Stromal cell of bone marrow (primary cell): ENCODE data around the gene PHLDA1.
A peak's percentile ranks its signal among the peaks of the same experiment; 100 is the strongest.

ENCODE experiments used
- DNase-seq: peaks from one replicate; pipeline ENCODE4 v3.0.0-alpha.2; 2012; ENCODE audit warnings: low read depth

PHLDA1 gene

GRCh38 chr12:76037130-76038103 lies 5.8 kb upstream of the PHLDA1 start:
- no peak for DNase-seq

GRCh38 chr12:76035045-76035444 lies 3.5 kb upstream of the PHLDA1 start:
- no peak for DNase-seq

GRCh38 chr12:76033081-76034011 lies 1.8 kb upstream of the PHLDA1 start:
- no peak for DNase-seq

DNA sequence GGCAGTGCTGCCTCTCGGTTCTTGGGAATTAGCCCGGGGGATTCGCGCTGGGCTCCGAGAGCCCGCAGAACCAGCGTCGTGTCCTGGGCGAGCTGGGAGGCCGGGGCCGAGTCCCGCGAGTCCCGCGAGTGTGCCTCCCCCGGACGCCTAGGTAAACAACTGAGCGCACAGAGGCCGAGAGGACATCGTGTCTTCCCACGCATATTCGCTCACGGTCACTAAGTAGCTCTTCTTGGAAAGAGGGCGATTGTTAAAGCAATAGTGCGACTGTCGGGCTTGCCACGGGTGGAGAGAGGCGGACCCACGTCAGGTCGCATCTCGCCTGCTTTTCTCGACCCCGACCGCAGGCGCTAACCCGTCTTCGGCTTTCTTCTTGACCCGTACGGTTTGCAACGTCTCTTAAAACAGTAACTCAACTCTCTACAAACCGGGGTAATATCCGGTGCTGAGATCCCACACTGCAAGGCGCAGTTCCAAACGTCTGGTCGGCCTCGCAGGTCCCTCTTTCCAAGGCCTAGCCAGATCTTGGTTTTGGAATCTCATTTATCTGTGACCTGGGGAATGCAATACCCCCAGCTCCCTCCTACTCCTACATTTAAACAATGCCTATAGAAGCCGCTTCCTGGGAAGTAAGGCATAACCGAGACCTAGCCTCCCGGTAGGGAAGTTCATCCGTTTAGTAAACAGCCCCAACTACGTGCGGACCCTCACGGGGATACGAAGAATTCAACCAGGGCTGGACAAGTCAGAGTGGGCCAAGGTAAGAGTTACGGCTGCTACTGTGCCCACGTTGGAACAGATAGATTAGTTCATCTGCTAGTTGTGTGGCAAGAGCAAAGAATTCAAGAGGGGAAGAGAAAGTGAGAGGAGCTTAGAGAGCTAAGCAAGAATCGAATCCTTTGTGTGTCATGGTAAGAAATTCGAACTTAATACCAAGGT lies 736 bp upstream of the PHLDA1 start:
- DNase-seq: no peak

DNA sequence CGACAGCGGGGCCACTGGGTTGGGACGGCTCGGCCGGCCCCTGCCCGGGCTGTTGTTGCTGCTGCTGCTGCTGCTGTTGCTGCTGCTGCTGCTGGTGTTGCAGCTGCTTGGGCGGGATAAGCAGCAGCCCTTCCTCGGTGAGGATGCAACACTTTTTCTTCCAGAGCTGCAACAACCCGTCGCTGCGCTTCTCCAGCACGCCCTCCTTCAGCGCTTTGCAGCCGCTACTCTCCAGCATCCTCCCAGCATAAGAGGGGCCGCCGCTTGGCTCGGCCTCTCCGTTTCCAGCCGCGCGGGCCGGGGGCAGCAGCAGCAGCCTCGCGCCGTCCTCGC lies 529 bp downstream of the PHLDA1 start:
- no peak for DNase-seq

DNA sequence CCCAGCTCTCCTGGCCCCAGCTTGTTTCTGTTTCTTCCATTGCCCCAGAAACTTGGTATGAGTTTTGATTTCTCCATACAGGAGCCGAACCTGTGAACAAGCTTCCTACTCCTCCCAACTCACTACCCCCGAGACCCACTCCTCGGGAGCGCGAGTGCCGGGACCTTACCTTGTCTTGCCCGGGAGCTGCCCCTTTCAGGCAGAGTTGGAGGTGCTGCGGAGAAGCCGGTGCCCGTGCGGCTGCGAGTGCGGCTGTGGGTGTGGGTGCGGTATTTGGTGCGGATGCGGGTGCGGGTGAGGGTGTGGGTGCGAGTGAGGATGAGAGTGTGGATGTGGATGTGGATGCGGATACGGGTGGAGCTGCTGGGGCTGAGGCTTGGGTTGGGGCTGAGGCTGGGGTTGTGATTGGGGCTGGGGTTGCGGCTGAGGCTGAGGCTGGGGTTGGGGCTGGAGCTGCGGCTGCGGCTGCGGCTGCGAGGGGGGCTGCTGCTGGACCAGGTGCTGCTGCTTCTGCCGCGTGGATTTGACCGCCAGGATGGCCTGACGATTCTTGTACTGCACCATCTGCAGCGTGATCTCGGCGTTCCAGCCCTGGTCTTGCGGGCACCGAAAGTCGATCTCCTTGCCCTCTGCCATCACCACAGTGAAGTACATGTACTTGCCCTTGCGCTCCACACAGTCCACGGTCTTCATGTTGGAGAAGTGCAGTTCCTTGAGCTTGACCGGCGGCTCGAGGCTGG lies 1.1 kb downstream of the PHLDA1 start:
- no peak for DNase-seq

DNA sequence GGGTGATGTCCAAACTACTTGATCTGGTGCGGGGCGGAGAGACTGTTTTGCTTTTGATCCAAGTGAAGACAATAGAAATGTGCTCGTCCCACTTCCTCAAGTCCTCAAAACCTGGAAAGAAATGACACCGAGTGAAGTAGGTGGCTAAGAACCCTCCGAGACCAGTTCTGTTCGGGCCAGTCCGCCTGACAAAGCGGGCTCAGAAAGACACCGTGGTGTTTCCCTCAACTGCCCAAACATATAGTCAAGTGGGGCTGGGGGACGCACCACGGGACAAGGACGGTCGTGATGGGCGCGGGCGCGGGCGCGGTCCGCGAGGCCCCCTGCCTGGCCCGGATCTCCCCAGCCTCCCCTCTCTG lies 1.6 kb downstream of the PHLDA1 start:
- DNase-seq: no peak

DNA sequence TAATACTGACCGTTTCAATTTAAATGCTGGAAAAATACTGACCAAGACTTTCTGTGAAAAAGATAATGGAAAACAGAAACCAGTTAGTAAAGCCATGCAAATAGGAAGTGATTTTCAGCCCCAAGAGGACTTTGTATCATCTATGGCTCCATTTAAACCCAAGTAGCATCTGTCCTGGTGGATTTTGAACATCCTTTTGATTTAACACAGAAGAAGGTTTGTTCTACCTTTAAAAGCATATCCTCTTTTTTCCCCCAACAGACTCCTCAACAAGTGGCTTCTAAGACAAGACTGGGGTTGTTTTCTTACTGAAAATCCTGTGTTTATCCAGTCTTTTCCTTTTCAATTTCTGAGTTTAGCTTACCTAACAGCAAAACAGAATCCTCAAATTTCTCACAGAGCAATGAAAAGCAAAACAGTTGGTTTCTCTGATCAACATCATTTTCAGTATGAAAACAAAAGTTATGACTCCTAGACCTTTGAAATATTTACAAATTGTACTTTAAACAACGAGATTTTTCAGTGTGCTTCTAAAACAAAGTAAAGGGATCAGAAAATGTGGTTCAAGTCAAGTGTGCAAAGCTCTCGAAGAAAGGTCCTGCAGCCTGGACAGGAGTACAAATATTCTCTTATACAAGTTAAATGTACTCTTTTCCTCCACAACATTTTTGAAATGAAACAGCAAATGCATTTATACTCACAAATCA lies 2.9 kb downstream of the PHLDA1 start:
- no peak for DNase-seq

DNA sequence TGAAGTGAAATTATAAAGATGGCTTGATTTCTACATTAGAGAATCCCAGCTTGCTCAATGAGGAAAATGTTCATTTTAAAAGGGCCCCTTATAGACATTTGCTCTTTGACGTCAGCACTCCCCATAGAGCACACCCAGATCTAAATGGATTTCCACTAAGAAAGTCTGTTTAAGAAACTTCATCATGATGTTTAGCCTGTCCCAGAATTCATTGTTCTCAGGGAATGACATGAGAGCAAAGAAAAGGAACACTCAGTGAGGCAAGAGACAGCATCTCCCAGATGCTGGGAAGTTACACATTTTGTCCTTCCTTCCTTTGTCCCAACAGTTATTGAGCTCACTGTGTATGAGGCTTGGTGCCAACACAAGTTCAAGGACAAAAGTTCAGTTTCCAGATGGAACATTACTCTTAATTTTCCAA lies 4.9 kb downstream of the PHLDA1 start:
- DNase-seq: no peak

DNA sequence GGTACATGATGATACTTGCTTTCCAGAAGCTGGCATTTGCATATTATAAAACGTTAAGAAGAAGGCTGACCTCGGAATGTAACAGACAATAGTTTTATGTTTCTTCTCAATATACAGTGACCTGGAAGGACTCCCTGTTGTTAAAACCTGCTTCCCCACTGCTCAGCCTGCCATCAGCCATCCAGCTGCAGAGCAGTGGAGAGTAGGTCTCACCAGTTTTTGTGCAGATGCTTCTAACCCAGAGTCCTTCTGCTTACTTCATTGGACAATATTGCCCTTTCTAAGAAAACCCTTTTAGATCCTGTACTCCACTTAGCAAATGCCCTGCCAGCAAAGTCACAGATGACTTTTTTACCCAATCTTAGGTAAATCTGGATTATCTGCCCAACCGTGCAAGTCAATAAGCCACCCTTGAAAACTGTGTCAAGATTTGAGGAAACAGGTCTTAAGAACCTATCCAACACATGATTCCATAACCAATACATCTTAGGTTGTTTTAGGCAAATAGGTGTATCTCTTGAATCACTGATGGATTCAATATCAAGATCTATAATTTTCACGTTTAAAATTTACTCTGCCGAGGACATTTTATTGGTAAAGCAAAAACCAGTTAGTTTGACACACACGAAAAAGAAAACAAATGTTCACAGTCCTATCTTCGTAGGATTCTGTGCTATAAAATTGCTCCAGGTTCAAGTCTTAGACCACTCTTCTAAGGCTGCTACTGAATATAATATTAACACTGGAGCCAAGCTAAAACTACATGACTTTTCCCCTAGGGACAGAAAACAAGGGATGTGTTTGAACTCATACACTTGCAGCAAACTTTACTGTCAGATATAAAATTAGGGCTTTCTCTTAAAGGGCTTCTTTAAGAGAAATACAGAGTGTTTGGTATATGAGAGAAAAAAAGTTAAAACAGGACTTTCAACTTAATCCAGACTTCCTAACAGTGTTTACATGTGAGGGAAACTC lies 5.7 kb downstream of the PHLDA1 start:
- DNase-seq: peak; percentile 74

DNA sequence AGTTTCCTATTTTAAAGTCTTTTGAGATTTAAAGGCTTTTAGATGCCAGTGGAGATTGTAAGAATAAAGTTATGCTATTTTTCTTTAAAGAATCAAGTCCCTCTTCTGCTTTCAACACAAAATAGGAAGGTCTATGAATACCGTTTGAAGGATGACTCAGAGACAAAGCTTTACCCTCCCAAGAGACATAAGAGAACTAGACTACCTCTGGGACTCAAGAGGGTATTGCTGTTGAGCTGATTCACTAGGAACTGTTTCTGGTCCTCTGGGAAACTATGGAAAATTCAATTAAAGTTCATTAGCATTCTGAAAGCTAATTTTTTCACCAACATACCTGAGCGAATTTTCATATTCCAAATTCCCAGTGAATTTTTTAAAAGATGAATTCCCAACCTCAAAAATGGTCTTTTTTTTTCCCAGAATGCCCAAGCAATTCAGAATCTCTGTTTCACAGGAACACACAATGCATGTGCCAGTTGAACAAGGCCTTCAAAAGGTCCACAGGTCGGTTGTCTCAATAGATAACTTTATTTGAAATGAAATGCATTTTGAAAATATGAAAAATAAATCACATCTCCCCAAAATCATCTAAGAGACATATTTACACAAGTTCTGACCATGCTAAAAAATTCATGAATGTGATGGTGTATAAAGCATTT lies 6.5 kb downstream of the PHLDA1 start:
- peak; percentile 90 for DNase-seq

GRCh38 chr12:76024102-76024781 lies 7.3 kb downstream of the PHLDA1 start:
- no peak for DNase-seq

- no peak for DNase-seq
These were observed 8.4 kb downstream of the PHLDA1 start for GRCh38 chr12:76023069-76023690.

- no peak for DNase-seq
These were observed 9.1 kb downstream of the PHLDA1 start for GRCh38 chr12:76022506-76022905.

GRCh38 chr12:76020731-76021672 lies 10.6 kb downstream of the PHLDA1 start:
- DNase-seq: peak; percentile 98

GRCh38 chr12:76020281-76020680 lies 11.3 kb downstream of the PHLDA1 start:
- DNase-seq: no peak
